ENCODE measurements around the gene KCNK7.

KCNK7 gene

GRCh38 chr11:65634440-65634839, 38.8 kb upstream of the KCNK7 start:
- H3K27me3 ChIP-seq (ENCODE audit: insufficient read depth, low read length, poor library complexity): no peaks in the 10 kb centered on the region
- no peak overlapping the region for H3K4me2 ChIP-seq (ENCODE audit: insufficient read depth, low read length)
- H3K79me2 ChIP-seq (ENCODE audit: insufficient read depth, low read length): peaks cover 8% of the 10 kb centered on the region
- H3K4me1 ChIP-seq (ENCODE audit: insufficient read depth, low read length): peaks cover 33% of the 10 kb centered on the region
- ATAC-seq (ENCODE audit: insufficient read depth, low read depth) (no peak), DNase-seq (no peak)
- peaks cover 19% of the 10 kb centered on the region for H4K20me1 ChIP-seq (ENCODE audit: insufficient read depth, low read length)
- no peak overlapping the region for H3K4me3 ChIP-seq (ENCODE audit: low read depth in 1 of 2, low read length in 2 of 2)
- no peaks in the 10 kb centered on the region for H3K9me3 ChIP-seq (ENCODE audit: insufficient read depth, low read length, severe bottlenecking)
- peaks cover 73% of the 10 kb centered on the region for H3K36me3 ChIP-seq (ENCODE audit: insufficient read depth, low read length)
- H2AFZ ChIP-seq (ENCODE audit: low read depth, low read length): no peak overlapping the region
- no peak for TF ChIP-seq EZH2 (IDR thresholded peaks at IDR 0.05; ENCODE audit: borderline replicate concordance, low read depth, low read length, severe bottlenecking)
- H3K9ac ChIP-seq (ENCODE audit: low read depth, low read length): no peak overlapping the region
- no peak overlapping the region for H3K27ac ChIP-seq (ENCODE audit: low read length)

GRCh38 chr11:65634109-65634436, 38.5 kb upstream of the KCNK7 start:
- Histone ChIP-seq H3K79me2 (ENCODE audit: insufficient read depth, low read length) (peaks cover 8% of the 10 kb centered on the region), H3K4me3 (ENCODE audit: low read depth in 1 of 2, low read length in 2 of 2) (no peak overlapping the region), H3K27me3 (ENCODE audit: insufficient read depth, low read length, poor library complexity) (no peaks in the 10 kb centered on the region), H3K27ac (ENCODE audit: low read length) (no peak overlapping the region), H3K9ac (ENCODE audit: low read depth, low read length) (no peak overlapping the region), H2AFZ (ENCODE audit: low read depth, low read length) (no peak overlapping the region), H4K20me1 (ENCODE audit: insufficient read depth, low read length) (peaks cover 19% of the 10 kb centered on the region), H3K4me1 (ENCODE audit: insufficient read depth, low read length) (peaks cover 30% of the 10 kb centered on the region), H3K36me3 (ENCODE audit: insufficient read depth, low read length) (peaks cover 77% of the 10 kb centered on the region), H3K9me3 (ENCODE audit: insufficient read depth, low read length, severe bottlenecking) (no peaks in the 10 kb centered on the region), H3K4me2 (ENCODE audit: insufficient read depth, low read length) (no peak overlapping the region)
- DNase-seq: no peak
- no peak for ATAC-seq (ENCODE audit: insufficient read depth, low read depth)
- TF ChIP-seq EZH2 (IDR thresholded peaks at IDR 0.05; ENCODE audit: borderline replicate concordance, low read depth, low read length, severe bottlenecking) (no peak), CTCF (IDR thresholded peaks at IDR 0.05; ENCODE audit: borderline replicate concordance, extremely low read depth, low read length, poor library complexity, severe bottlenecking) (no peak)

- peaks cover 19% of the 10 kb centered on the region for H4K20me1 ChIP-seq (ENCODE audit: insufficient read depth, low read length)
- H2AFZ ChIP-seq (ENCODE audit: low read depth, low read length): no peak overlapping the region
- H3K79me2 ChIP-seq (ENCODE audit: insufficient read depth, low read length): peaks cover 5% of the 10 kb centered on the region
- H3K4me3 ChIP-seq (ENCODE audit: low read depth in 1 of 2, low read length in 2 of 2): no peak overlapping the region
- TF ChIP-seq CTCF (IDR thresholded peaks at IDR 0.05; ENCODE audit: borderline replicate concordance, extremely low read depth, low read length, poor library complexity, severe bottlenecking): no peak
- no peak for TF ChIP-seq EZH2 (IDR thresholded peaks at IDR 0.05; ENCODE audit: borderline replicate concordance, low read depth, low read length, severe bottlenecking)
- no peak overlapping the region for H3K4me2 ChIP-seq (ENCODE audit: insufficient read depth, low read length)
- no peak overlapping the region for H3K27ac ChIP-seq (ENCODE audit: low read length)
- DNase-seq (no peak), ATAC-seq (ENCODE audit: insufficient read depth, low read depth) (no peak)
- peaks cover 82% of the 10 kb centered on the region for H3K36me3 ChIP-seq (ENCODE audit: insufficient read depth, low read length)
- H3K9ac ChIP-seq (ENCODE audit: low read depth, low read length): no peak overlapping the region
- H3K27me3 ChIP-seq (ENCODE audit: insufficient read depth, low read length, poor library complexity): no peaks in the 10 kb centered on the region
- no peaks in the 10 kb centered on the region for H3K9me3 ChIP-seq (ENCODE audit: insufficient read depth, low read length, severe bottlenecking)
- peaks cover 24% of the 10 kb centered on the region for H3K4me1 ChIP-seq (ENCODE audit: insufficient read depth, low read length)
Observed at GRCh38 chr11:65633390-65634108, 37.9 kb upstream of the KCNK7 start.

- Histone ChIP-seq H3K27ac (ENCODE audit: low read length) (no peak overlapping the region), H3K4me2 (ENCODE audit: insufficient read depth, low read length) (no peak overlapping the region), H3K4me1 (ENCODE audit: insufficient read depth, low read length) (no peaks in the 10 kb centered on the region), H4K20me1 (ENCODE audit: insufficient read depth, low read length) (peaks cover 27% of the 10 kb centered on the region), H3K9me3 (ENCODE audit: insufficient read depth, low read length, severe bottlenecking) (no peaks in the 10 kb centered on the region), H3K27me3 (ENCODE audit: insufficient read depth, low read length, poor library complexity) (no peaks in the 10 kb centered on the region), H3K36me3 (ENCODE audit: insufficient read depth, low read length) (peaks cover 95% of the 10 kb centered on the region), H2AFZ (ENCODE audit: low read depth, low read length) (no peak overlapping the region), H3K9ac (ENCODE audit: low read depth, low read length) (no peak overlapping the region), H3K4me3 (ENCODE audit: low read depth in 1 of 2, low read length in 2 of 2) (no peak overlapping the region), H3K79me2 (ENCODE audit: insufficient read depth, low read length) (no peaks in the 10 kb centered on the region)
- no peak for ATAC-seq (ENCODE audit: insufficient read depth, low read depth)
- DNase-seq: no peak
- TF ChIP-seq EZH2 (IDR thresholded peaks at IDR 0.05; ENCODE audit: borderline replicate concordance, low read depth, low read length, severe bottlenecking): no peak
- no peak for TF ChIP-seq CTCF (IDR thresholded peaks at IDR 0.05; ENCODE audit: borderline replicate concordance, extremely low read depth, low read length, poor library complexity, severe bottlenecking)
Observed at GRCh38 chr11:65630215-65630614, 34.6 kb upstream of the KCNK7 start.
